Neural progenitor cell (in vitro differentiated cells): Measurements from ENCODE around the gene PSENEN.

Experiments
- EZH2 ChIP-seq: fragments of 200-600 bp; sonication (generic); IDR thresholded peaks from 2 replicates; pipeline ENCODE4 v1.6.1; 2017; ENCODE audit warnings: antibody characterized with exemption, mild to moderate bottlenecking, moderate library complexity
- EZH2phosphoT487 ChIP-seq: fragments of 200-600 bp; sonication (generic); IDR thresholded peaks from 2 replicates; pipeline ENCODE4 v1.6.1; 2017; ENCODE audit warnings: antibody characterized with exemption
- TF ChIP-seq, protein P1 (sequence below): fragments of 200-600 bp; sonication (generic); IDR thresholded peaks from 2 replicates; pipeline ENCODE4 v1.5.1; 2017; ENCODE audit warnings: antibody characterized with exemption, mild to moderate bottlenecking

- TF ChIP-seq EZH2 (no peak), EZH2phosphoT487 (no peak)
- TF ChIP-seq, protein P1, sequence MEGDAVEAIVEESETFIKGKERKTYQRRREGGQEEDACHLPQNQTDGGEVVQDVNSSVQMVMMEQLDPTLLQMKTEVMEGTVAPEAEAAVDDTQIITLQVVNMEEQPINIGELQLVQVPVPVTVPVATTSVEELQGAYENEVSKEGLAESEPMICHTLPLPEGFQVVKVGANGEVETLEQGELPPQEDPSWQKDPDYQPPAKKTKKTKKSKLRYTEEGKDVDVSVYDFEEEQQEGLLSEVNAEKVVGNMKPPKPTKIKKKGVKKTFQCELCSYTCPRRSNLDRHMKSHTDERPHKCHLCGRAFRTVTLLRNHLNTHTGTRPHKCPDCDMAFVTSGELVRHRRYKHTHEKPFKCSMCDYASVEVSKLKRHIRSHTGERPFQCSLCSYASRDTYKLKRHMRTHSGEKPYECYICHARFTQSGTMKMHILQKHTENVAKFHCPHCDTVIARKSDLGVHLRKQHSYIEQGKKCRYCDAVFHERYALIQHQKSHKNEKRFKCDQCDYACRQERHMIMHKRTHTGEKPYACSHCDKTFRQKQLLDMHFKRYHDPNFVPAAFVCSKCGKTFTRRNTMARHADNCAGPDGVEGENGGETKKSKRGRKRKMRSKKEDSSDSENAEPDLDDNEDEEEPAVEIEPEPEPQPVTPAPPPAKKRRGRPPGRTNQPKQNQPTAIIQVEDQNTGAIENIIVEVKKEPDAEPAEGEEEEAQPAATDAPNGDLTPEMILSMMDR = no peak
These were observed 25.3 kb upstream of the PSENEN start for GRCh38 chr19:35720163-35720524.
